Dendritic cell treated with granulocyte-macrophage colony-stimulating factor and Interleukin-4, amounts not matched to agents 40 ng/mL and 50 ng/mL, for 4 days (primary cell): Measurements from ENCODE around the gene VWDE.

Experiments
- H3K27ac Mint-ChIP-seq: one replicate; pipeline ENCODE4 v1.8.0; 2022; ENCODE audit warnings: mild to moderate bottlenecking, mixed read lengths
- H3K27me3 Mint-ChIP-seq: one replicate; pipeline ENCODE4 v1.8.0; 2022; ENCODE audit warnings: mild to moderate bottlenecking, mixed read lengths
- H3K36me3 Mint-ChIP-seq: one replicate; pipeline ENCODE4 v1.8.0; 2022; ENCODE audit warnings: low read depth, mixed read lengths
- H3K4me1 Mint-ChIP-seq: one replicate; pipeline ENCODE4 v1.8.0; 2022; ENCODE audit warnings: low read depth, mixed read lengths
- H3K4me3 Mint-ChIP-seq: one replicate; pipeline ENCODE4 v1.8.0; 2022; ENCODE audit warnings: mild to moderate bottlenecking, moderate library complexity, mixed read lengths
- H3K9me3 Mint-ChIP-seq: one replicate; pipeline ENCODE4 v1.8.0; 2022; ENCODE audit warnings: mixed read lengths
- intact Hi-C: fragments of 100-400 bp; cut with micrococcal nuclease; formaldehyde crosslinking; loops from one replicate; pipeline ENCODE4 v1.15.0; 2022

The VWDE gene

DNA sequence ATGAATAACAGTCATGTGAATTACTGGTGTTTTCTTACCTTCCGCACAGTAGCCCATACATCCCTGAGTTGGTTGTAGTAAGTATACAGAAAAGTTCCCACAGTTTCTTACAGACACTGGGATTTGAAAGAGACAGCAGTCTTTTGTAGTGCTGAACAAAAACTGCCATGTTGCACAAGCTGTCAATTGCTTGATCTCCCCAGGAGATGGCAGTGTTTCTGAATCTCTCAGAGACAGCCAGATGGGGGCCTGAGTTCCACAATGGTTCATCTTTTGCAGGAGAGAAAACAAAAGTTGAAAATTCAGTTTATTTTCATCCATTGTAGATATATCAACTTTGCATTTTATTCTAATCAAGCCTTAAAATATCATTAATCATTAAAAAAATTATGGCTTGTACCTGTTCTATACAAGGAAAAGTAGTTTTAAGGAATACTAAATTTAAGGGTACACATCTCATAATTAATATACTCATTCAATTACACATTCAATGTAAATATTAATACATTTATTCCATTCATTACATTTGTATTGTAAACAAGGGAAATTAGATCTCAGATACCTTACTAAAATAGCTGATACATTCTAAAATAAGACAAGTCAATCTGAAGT is 14.5 kb downstream of the VWDE start:
- H3K4me1 Mint-ChIP-seq = peaks cover 3% of the 10 kb centered on the region
- H3K27me3 Mint-ChIP-seq = no peaks in the 10 kb centered on the region
- no peaks in the 10 kb centered on the region for H3K36me3 Mint-ChIP-seq
- H3K9me3 Mint-ChIP-seq = no peaks in the 10 kb centered on the region
- no peak overlapping the region for H3K27ac Mint-ChIP-seq
- intact Hi-C loops = loop anchor here (5.0 kb wide), 1 partner anchor 108 kb away; no protein-coding TSS in a partner anchor
- H3K4me3 Mint-ChIP-seq = no peak overlapping the region

DNA sequence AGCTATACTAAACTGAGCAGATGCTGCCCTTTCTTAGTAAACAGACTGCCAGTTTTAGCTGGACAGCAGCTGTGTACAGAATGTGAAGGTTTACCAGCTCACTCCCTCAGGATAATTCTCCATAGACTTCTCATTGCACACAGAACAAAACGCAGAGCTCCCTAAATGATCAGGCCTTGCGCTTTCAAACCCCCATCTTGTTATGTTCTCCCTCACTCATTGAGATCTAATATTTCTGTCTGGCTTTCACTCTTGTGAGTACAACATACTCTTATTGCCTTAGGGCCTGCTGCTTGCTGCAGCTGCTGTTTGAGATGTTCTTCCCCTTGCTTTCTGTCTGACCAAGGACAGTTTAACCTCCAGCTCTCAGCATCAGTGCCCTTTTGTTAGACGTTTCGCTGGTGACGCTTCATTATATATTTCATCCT is 17.3 kb downstream of the VWDE start:
- no peaks in the 10 kb centered on the region for H3K9me3 Mint-ChIP-seq
- H3K36me3 Mint-ChIP-seq = no peaks in the 10 kb centered on the region
- intact Hi-C loops = loop anchor here (5.0 kb wide), 1 partner anchor 111 kb away; no protein-coding TSS in a partner anchor
- H3K27me3 Mint-ChIP-seq = no peaks in the 10 kb centered on the region
- no peak overlapping the region for H3K27ac Mint-ChIP-seq
- H3K4me1 Mint-ChIP-seq = peaks cover 5% of the 10 kb centered on the region
- H3K4me3 Mint-ChIP-seq = no peak overlapping the region

DNA sequence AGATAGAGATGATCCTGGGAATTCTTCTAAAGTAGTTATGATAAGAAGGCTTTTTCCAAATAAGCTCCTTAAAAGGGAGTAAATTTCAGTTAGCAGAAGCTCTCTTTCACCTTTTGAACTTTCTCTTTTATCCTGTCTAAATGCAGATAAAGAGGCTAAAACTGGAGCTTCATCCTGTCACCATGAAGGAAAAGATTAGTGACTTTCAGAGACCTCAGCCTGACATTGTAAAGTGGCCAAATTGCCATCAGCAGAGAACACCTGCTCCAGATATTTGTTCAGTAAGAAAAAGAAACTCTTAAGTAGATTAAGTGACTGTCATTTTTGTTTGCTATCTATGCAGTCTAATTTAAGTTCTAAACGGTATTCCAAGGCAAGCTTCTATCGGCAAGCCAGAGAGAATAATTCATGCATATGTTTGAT is 18.3 kb downstream of the VWDE start:
- no peaks in the 10 kb centered on the region for H3K27me3 Mint-ChIP-seq
- H3K36me3 Mint-ChIP-seq = no peaks in the 10 kb centered on the region
- intact Hi-C loops = loop anchor here (5.0 kb wide), 1 partner anchor 112 kb away; no protein-coding TSS in a partner anchor
- H3K9me3 Mint-ChIP-seq = no peaks in the 10 kb centered on the region
- H3K4me1 Mint-ChIP-seq = peaks cover 5% of the 10 kb centered on the region
- H3K27ac Mint-ChIP-seq = no peak overlapping the region
- no peak overlapping the region for H3K4me3 Mint-ChIP-seq

DNA sequence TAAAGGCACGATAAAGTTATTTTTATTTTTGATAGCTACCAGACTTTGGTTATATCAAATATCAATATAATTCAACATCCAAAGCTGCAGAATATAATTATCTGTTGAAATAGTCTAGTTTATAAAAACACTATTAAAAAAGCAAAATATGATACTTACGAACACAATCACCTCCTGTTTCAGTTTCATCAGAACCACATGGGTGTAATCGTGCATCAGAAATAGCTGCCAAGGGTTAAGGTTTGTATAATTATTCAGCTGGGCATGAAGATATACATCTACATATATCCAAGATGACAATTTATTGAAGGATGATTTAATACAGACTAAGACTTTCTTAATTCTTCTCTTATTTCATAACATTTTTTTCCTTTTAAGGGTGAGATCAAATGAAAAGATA is 20.3 kb downstream of the VWDE start:
- Mint-ChIP-seq H3K27ac (no peak overlapping the region), H3K4me3 (no peak overlapping the region), H3K27me3 (no peaks in the 10 kb centered on the region), H3K36me3 (no peaks in the 10 kb centered on the region), H3K9me3 (no peaks in the 10 kb centered on the region), H3K4me1 (peaks cover 5% of the 10 kb centered on the region)
- intact Hi-C loops = no loop called here

DNA sequence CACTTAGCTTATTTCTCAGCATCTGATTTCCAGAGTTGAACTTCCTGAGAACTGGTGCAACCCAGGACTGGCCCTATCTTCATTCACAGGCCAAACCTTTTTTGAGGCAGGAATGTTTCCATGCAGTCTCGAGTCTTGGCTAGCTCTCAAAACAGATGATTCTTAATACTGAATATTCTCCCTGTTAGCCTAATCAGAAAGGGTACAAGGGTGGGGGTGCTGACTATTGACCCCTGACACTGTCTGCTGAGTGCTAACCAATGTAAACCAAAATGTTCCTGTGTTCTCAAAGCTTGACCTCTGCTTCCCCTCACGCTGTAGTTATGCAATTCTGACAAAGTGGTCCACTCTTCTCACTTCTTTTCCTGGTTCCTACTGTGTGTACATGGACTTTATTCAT is 25.3 kb downstream of the VWDE start:
- no peaks in the 10 kb centered on the region for H3K4me1 Mint-ChIP-seq

DNA sequence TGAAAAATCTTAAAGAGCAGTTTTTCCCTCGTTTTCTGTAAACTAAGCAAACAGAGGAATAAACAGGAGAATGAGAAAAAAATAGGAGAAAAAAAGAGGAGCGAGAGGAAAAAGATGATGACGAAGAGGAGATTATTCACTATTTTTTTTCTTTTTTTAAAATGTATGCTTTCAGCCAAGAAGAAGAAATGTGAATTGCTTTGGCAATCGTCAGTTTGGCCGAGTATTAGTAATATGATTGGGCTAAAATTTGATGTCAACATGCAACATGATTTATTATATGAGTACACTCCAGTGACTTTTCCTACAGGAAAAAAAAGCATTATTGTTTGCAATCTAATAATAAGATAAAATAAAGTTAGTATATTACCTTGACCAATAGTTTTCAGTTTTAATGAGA is 26.3 kb downstream of the VWDE start:
- Mint-ChIP-seq H3K27ac (no peak overlapping the region), H3K36me3 (no peaks in the 10 kb centered on the region), H3K4me3 (no peak overlapping the region), H3K4me1 (no peaks in the 10 kb centered on the region), H3K27me3 (no peaks in the 10 kb centered on the region), H3K9me3 (no peaks in the 10 kb centered on the region)
- intact Hi-C loops = no loop called here

More for the DNA sequence above, 25.3 kb downstream of the VWDE start:
- Mint-ChIP-seq H3K9me3 (no peaks in the 10 kb centered on the region), H3K4me3 (no peak overlapping the region), H3K36me3 (no peaks in the 10 kb centered on the region), H3K27me3 (no peaks in the 10 kb centered on the region), H3K27ac (no peak overlapping the region)
- intact Hi-C loops = no loop called here

DNA sequence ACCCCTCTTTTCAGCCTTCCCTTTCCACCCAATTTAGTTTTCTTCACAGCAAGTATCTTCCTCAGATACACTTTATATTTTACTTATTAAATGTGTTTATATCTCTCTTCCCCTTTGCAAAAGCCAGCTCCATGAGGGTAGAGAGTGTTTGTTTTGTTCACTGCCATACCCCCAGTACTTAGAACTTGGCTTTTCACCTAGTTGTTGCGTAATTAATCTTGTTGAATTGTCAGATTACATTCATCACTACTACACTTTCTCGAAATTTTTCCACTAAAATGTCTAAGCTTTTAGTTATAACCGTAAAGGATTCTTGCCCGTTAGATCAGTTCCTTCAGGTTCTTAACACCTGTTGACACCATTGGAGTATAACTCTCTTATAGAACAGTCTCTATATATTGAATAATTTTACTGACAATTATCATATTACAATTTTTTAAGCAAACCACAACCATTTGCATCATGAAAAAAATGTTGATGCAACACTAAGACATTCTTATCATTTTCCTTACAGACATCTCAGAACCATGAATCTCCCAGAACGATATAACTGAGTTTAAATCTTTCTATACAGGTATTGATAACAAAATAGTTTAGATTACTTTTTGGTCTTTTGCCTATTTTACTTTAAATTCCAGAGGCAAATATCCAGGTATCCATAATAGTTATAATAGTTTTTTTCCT is 29.9 kb downstream of the VWDE start:
- intact Hi-C loops = no loop called here
- Mint-ChIP-seq H3K9me3 (no peaks in the 10 kb centered on the region), H3K27ac (no peak overlapping the region), H3K36me3 (no peaks in the 10 kb centered on the region), H3K4me1 (no peaks in the 10 kb centered on the region), H3K27me3 (no peaks in the 10 kb centered on the region), H3K4me3 (no peak overlapping the region)

DNA sequence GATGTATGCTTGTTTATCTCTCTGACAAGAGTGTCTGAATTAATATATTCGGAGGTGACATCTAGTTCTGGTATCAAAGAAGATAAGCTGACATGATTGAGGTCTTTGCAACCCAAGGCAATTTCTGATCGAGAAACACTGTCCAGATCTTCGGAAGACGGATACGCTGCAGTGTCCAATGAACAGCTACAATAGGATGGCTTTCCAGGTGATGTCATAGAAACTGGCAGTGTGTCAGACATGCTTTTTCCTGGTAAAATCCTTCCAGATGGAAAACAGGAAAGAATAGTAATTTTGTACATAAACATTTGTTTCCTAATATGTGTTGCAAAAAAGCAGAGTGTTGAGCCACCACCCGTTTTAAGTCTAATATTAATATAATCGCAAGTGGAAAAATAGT is 33.4 kb downstream of the VWDE start:
- Mint-ChIP-seq H3K27ac (no peak overlapping the region), H3K9me3 (no peaks in the 10 kb centered on the region), H3K27me3 (no peaks in the 10 kb centered on the region), H3K36me3 (no peaks in the 10 kb centered on the region), H3K4me1 (no peaks in the 10 kb centered on the region), H3K4me3 (no peak overlapping the region)
- intact Hi-C loops = no loop called here

DNA sequence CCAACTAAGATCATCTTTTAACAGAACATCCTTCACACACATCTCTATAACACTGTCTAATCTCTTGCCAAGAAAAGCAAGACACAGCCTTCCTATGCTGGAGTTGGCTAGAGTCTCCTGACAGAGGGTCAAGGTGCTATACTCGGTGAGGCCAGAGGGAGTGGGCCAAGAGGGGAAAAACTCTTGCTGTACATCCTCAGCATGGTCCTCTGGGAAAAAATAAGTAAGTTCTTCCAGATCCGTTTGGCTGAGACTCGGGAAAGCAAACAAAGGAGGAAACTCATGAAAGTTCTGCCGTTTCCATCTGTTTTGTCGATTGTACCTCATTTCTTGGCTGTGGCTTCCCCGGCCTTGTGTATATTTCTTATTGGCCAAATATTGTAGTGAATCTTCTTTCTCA is 33.9 kb downstream of the VWDE start:
- intact Hi-C loops = no loop called here
- H3K4me1 Mint-ChIP-seq = no peaks in the 10 kb centered on the region
- H3K27me3 Mint-ChIP-seq = no peaks in the 10 kb centered on the region
- no peaks in the 10 kb centered on the region for H3K9me3 Mint-ChIP-seq
- H3K4me3 Mint-ChIP-seq = no peak overlapping the region
- H3K27ac Mint-ChIP-seq = no peak overlapping the region
- no peaks in the 10 kb centered on the region for H3K36me3 Mint-ChIP-seq

DNA sequence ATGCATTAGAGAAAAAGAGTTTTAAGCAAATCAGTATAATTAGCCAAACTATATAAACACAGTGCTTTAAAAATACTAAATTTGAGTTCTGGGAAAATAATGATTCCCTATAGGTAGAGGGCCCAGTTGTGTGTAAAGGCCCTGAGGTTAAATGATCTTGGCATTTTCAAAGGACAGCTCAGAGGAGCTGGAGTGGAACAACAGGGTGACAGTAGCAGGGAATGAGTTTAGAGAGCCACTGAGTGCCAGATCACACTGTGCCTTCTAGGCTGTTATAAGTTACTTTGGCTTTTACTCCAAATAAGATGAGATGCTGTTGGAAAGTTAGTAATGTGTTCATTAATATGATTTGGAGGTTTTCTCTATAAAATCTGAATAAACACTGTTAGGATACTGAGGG is 34.6 kb downstream of the VWDE start:
- Mint-ChIP-seq H3K27ac (no peak overlapping the region), H3K27me3 (no peaks in the 10 kb centered on the region), H3K9me3 (no peaks in the 10 kb centered on the region), H3K36me3 (no peaks in the 10 kb centered on the region), H3K4me3 (no peak overlapping the region), H3K4me1 (no peaks in the 10 kb centered on the region)
- intact Hi-C loops = no loop called here

DNA sequence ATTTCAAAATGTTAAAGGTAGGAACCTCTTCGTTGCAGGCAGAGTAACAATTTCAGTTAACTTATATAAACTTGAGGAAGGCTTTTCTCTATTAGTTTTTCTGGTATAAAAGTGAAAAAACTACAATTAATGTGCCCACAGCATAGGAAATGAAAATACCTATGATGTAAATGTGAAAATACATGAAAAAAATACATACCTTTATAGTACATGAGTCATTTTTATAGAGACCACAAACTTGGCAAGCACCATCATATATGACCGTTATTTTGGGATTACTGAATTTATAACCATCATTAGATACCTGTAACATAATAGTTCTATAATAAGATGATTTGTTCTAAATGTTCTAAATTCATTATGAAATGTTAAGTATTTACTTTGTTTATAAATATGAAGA is 42.7 kb downstream of the VWDE start:
- no peak overlapping the region for H3K4me3 Mint-ChIP-seq
- intact Hi-C loops = no loop called here
- H3K27me3 Mint-ChIP-seq = no peaks in the 10 kb centered on the region
- H3K36me3 Mint-ChIP-seq = no peaks in the 10 kb centered on the region
- H3K27ac Mint-ChIP-seq = no peak overlapping the region
- H3K4me1 Mint-ChIP-seq = no peaks in the 10 kb centered on the region
- H3K9me3 Mint-ChIP-seq = no peaks in the 10 kb centered on the region

DNA sequence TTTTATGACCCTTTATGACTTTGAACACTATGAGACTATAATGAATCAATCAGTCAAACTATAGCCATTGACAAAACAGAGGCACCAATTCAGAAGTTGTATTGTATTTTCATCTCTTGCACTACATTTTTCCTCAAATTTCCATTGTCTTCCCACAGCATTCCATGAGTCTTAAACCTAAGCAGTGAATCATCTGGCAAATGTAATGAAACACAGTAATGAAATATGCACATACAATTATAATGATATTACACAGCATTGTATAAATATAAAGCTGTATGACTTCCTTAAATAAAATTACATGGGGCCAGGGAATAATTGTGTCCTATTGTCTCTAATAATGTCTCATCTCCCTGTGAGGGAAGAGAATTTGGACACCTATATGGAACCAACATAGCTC is 45.0 kb downstream of the VWDE start:
- Mint-ChIP-seq H3K27me3 (no peaks in the 10 kb centered on the region), H3K4me1 (no peaks in the 10 kb centered on the region), H3K4me3 (no peak overlapping the region), H3K27ac (no peak overlapping the region), H3K36me3 (no peaks in the 10 kb centered on the region), H3K9me3 (no peaks in the 10 kb centered on the region)
- intact Hi-C loops = no loop called here

DNA sequence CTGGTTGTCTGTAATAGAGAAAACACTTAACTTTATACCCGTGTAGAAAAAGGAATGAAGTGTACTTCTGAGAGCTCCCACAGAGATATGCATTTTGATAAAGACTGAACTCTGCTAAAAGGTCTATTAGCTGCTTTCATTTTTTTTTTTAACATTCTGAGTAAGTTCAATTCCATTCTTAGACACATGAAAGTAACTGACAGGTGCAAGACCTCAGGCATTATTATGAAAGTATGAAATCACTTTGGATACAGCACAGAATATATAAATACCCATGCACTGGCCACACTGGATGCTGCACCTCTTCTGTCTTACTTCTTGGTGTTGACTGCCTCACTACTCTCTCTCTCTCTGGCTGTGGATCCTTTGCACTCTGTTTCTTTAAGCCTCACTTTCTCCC is 46.2 kb downstream of the VWDE start:
- Mint-ChIP-seq H3K4me1 (no peaks in the 10 kb centered on the region), H3K27me3 (no peaks in the 10 kb centered on the region), H3K4me3 (no peak overlapping the region), H3K9me3 (no peaks in the 10 kb centered on the region), H3K36me3 (no peaks in the 10 kb centered on the region), H3K27ac (no peak overlapping the region)
- intact Hi-C loops = no loop called here

DNA sequence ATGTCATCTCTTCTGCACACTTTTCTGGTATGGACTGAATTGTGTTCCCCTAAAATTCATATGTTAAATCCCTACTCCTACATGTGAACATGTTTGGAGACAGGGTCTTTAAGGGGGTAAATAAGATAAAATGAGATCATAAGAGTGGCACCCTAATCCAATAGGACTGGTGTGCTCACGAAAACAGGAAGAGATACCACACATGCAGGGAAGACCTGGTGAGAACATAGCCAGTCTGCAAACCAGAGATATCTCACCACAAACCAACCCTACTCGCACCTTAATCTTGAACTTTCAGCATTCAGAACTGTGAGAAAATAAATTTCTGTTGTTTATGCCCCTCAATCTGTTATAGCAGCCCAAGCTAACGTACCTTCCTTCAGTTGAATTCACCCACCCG is 51.8 kb downstream of the VWDE start:
- H3K27ac Mint-ChIP-seq = no peak overlapping the region
- no peaks in the 10 kb centered on the region for H3K4me1 Mint-ChIP-seq
- no peaks in the 10 kb centered on the region for H3K9me3 Mint-ChIP-seq
- H3K27me3 Mint-ChIP-seq = no peaks in the 10 kb centered on the region
- no peaks in the 10 kb centered on the region for H3K36me3 Mint-ChIP-seq
- intact Hi-C loops = no loop called here
- no peak overlapping the region for H3K4me3 Mint-ChIP-seq

DNA sequence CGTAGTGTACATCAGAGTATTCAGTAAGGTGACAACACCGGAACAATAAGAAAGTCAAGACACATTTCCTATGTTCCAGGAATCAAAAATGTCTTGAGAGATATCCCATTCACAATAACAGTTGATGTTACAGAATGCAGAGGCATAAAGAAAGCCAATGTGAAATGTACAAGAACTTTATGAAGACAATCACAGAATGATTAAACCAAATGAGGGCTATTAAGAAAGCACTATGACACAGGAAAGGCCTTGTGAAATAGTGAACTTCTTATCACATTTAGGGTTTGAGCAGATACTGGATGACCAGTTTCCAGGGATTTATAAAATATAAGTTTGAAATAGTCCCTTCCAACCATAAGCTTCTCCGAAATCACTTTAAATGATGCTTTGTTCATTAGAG is 52.7 kb downstream of the VWDE start:
- Mint-ChIP-seq H3K27ac (no peak overlapping the region), H3K4me1 (no peaks in the 10 kb centered on the region)
- intact Hi-C loops = no loop called here

More for the DNA sequence above, 52.7 kb downstream of the VWDE start:
- no peaks in the 10 kb centered on the region for H3K9me3 Mint-ChIP-seq
- no peaks in the 10 kb centered on the region for H3K36me3 Mint-ChIP-seq
- H3K4me3 Mint-ChIP-seq = no peak overlapping the region
- H3K27me3 Mint-ChIP-seq = no peaks in the 10 kb centered on the region
